Activated naive CD4-positive, alpha-beta T cell treated with anti-CD3 and anti-CD28 coated beads, Interleukin-2, amount 50 U/mL, for 16 hours (primary cell): ENCODE results near the gene RBM6.
"Not testable (repeated sequence)": the region's sequence is repeated elsewhere in the genome, so short reads cannot be mapped to it uniquely, and the experiment has no call there.

ENCODE experiments used
- DNase-seq: peaks from one replicate; pipeline ENCODE4 v3.0.0-alpha.2; 2020

Gene RBM6, protein sequence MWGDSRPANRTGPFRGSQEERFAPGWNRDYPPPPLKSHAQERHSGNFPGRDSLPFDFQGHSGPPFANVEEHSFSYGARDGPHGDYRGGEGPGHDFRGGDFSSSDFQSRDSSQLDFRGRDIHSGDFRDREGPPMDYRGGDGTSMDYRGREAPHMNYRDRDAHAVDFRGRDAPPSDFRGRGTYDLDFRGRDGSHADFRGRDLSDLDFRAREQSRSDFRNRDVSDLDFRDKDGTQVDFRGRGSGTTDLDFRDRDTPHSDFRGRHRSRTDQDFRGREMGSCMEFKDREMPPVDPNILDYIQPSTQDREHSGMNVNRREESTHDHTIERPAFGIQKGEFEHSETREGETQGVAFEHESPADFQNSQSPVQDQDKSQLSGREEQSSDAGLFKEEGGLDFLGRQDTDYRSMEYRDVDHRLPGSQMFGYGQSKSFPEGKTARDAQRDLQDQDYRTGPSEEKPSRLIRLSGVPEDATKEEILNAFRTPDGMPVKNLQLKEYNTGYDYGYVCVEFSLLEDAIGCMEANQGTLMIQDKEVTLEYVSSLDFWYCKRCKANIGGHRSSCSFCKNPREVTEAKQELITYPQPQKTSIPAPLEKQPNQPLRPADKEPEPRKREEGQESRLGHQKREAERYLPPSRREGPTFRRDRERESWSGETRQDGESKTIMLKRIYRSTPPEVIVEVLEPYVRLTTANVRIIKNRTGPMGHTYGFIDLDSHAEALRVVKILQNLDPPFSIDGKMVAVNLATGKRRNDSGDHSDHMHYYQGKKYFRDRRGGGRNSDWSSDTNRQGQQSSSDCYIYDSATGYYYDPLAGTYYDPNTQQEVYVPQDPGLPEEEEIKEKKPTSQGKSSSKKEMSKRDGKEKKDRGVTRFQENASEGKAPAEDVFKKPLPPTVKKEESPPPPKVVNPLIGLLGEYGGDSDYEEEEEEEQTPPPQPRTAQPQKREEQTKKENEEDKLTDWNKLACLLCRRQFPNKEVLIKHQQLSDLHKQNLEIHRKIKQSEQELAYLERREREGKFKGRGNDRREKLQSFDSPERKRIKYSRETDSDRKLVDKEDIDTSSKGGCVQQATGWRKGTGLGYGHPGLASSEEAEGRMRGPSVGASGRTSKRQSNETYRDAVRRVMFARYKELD

GRCh38 chr3:49939858-49940666 lies at the start of gene RBM6:
Gene RBM6, plus strand, starts transcription at chr3:49940150. Its CDS starts 22,492 bp downstream, at chr3:49962642.
- peak; percentile 95 for DNase-seq

GRCh38 chr3:49895791-49896190 lies 44.2 kb upstream of the RBM6 start:
- DNase-seq: no peak

- no peak for DNase-seq
These were observed 43.6 kb upstream of the RBM6 start for GRCh38 chr3:49896345-49896744.

- DNase-seq: no peak
These were observed 41.0 kb upstream of the RBM6 start for GRCh38 chr3:49898991-49899390.

- DNase-seq: no peak
These were observed 40.1 kb upstream of the RBM6 start for GRCh38 chr3:49899815-49900214.

GRCh38 chr3:49900491-49901153 lies 39.3 kb upstream of the RBM6 start:
- DNase-seq: no peak

DNA sequence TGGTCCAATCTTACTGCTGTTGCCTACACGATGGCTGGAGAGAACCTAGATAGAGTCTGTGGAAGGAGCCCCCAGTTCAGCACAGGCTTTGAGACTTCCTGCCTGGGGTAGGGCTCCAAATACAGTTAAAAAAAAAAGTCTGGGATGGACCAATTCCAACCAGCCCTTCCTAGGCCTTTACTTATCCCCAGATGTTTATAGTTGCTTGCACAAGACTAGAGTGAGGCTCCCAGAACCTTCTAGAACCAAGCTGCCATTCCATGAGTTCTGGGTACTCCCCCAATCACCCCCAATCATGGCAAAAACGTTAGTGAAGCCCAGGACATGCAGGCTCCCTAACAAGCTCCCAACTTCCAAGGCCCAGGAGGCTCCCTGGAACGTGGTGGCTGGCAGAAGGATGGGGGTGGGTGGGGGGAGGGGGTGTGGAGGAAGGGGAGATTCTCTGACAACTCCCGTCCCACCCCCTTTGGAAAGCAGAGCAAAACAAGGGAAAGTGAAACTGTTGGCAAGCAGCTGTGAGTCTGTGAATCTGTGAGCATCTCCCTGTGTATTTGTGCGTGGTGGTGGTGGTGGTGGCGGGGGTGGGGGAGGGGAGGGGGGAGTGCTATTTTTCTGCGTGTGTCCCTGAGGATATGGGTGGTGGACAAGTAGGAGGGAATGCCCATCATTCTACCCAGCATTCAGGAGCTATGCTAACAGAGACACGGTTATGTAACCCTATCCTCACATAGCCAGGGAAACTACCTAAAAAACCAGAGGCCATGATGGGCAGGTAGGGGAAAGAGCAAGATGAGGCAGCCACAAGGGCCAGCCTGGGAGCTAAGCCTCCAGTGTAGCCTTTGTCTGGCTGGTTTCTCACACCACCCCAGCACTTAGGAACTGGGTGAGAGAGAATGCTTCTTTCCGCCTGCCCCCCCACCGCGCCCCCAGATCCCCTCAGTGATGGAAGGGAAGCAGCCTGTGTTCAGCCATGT lies 38.3 kb upstream of the RBM6 start:
- no peak for DNase-seq

DNA sequence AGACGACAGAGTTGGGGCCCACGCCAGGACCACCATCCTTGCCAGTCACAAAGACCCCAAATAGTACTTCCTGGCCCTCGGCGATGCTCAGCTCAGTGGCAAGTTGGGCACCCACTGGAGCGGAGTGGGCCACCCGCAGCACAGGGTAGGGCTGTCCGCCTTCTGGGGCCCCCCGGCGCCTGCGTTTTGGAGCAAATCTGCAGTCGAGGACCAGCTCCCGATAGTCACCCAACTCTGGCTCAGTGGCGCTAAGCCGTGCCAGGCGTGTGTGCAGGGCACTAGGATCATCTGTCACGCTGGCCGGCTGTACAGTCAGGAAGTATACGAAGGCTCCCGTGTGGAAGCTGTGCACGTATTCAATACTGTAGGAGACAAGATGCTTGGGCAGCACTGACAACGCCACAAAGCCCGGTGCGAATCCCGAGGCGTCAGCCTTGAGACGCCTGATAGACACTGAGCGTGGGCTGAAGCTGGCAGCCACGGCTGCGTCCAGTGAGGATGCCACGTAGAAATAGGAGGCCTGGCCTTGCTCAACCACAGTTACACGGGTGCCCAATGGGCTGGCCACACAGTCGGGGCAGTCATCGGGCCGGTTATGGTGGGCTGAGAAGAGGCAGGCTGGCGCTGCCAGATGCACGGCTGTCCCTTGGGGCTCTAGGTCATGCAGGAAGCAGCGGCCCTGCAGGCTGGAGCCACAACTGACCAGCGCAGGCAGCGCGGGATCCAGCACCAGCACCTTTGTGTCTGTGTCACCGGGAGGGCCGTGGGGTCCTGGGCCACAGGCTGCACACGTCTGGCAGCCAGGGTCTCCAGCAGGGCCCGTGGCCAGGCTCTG lies 37.2 kb upstream of the RBM6 start:
- DNase-seq: no peak

DNA sequence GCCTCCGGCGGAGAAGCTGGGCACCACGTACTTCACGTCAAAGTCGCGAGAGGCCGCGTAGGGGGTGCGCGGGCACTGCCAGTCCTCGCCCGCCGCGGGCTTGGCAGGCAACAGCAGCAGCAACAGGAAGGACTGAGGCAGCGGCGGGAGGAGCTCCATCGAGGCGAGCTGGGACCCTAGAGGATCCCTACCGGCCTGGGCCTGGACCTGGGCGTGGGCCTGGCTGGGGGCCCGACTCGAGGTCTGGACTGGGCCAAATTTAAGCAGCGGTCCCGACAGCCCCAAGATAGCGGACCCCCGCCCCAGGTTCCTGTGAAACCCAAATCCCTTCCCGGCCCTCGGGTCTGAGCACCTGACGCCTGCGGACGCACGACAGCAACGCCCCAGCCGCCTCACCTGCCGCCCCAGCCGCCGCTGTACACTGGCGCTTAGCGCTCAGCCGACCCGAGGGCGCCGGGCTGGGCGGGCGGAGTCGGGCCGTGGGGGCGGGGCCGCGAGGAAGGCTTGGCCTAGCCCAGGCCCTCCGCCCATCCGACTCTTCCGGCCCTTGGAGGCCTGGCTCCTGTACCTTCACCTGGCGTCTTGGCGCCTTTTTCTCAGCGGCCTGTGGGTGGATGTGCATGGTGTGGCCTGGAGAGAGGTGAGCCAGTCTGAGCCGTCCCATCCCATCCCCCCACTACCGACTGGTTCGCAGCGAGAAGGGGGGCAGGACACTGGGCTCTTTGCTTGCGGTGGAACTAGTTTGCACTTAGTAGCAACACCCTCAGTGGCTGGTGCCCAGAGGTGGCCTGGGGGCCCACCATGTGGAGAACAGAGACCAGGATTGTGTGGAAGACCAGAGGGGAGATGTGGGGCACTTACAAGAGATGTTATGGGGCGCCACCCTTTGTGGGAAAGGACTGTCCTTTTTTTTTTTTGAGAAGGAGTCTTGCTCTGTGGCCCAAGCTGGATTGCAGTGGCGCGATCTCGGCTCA lies 36.2 kb upstream of the RBM6 start, which contains the start of gene MST1R:
Gene MST1R, minus strand, starts transcription at position 423 of the 974 bp plus-strand sequence. Its CDS starts 264 bp downstream, at position 159.
- peak; percentile 83 for DNase-seq

GRCh38 chr3:49904448-49904847 lies 35.5 kb upstream of the RBM6 start:
- DNase-seq: not testable (repeated sequence)

DNA sequence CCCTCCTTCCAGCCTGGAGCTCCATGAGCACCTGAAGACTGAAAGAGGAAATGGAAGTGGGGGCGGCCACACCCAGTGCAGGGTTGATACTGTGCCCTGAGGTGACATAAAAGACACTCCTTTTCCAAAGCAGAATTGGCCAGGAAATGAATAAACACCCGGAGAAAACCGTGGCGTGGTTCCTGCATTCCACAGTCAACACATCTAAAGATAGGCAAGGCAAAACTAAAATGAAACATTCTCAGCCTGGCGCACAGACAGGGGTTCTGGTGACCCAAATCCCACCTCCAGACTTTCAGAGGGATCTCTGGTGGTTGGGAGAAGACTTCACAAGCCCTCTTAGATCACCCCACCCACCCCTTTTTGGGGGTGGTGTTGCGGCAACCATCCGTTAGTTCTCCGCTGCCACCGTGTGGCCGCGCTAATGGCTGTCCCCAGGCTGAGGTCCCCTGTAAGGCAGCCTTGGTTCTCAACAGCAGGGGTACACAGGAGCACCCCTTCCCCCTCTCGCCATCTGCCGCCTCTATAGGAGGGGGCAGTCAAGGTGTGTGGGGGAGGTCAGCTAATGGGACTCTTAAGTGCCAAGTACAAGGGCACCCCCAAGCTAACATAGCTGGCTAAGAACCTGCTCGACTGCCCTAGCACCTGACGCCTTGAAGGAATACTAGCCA lies 33.7 kb upstream of the RBM6 start:
- DNase-seq: peak; percentile 59

DNA sequence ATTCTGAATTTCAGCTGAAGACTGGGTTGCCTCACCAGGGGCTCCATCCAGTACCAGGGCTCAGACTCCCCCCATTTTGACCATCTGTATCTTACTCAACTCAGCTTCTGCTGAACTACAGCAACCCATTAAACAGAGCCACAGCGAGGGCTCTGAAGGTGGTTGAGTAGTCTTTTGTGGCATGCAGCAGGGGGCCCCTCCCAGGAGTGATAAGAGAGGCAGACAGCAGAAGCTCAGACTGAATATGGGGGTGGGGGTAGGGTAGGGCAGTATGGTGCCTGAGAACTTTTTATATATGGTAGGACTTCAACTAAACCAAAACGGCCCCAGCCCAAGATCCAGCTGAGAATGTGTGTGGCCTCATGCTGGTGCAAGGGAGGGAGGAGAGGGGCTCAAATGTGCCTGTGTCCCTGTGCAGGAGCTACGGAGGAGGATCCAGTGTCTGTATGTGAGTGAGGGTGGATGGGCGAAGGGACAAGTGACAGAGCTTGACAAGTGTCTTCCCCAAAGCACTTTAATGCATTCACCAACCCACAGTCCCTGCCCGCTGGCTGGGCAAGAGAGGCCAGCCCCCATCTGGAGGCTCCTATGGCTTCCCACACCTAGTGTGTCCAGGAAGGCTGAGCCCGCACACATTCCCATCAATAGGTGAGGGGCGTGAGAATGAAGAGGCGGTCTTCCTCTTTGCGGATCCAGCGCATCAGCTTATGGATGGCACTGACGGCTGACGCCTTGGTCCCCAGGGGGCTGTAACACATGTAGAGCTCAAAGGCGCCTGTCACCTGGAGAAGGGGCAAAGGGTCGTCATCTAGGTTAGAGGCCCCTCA lies 31.4 kb upstream of the RBM6 start:
- no peak for DNase-seq

DNA sequence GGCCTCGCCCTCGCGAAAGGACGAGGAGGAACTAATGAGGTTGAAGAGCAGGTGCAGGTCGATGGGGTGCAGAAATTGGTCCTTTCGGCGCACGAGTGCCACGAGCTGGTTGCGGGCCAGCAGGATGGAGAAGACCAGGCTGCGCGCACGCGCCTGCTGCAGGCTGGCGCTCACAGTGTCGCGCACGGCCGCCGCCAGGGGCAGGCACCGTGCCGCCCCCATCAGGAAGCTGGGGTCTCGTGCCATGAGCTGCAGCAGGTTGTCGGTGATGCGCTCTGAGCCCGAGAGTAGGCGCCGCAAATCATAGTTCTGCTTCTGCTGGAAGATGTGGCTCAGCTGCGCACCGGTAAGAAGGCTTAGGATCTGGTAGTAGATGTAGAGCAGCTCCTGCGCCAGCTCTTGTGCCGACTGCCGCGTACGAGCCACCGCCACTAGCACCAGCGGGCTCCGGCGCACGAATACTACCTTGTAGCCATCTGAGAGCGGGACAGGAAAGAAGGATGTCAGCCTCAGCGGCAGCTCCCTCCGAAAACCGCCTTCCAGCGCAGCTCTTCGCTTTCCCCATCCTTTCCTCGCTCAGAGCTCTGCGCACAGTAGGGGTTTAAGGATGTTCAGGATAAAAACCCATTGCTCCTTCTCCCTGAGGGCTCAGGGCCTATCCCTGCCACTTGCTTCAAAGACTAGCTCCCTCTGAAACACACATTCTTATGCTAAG lies 29.4 kb upstream of the RBM6 start:
- no peak for DNase-seq

DNA sequence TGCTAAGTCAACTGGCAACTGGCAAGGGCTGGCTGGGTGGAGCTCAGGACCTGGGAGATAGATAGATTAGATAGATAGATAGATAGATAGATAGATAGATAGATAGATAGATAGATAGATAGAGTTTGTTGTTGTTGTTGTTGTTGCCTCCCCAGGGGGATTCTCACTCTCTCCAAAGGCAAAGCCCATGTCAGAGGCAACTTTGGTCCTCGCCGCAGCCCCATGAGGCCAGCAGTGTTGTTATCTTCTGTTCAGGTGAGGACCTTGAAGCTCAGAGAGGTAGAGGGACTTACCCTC lies 28.9 kb upstream of the RBM6 start:
- no peak for DNase-seq

DNA sequence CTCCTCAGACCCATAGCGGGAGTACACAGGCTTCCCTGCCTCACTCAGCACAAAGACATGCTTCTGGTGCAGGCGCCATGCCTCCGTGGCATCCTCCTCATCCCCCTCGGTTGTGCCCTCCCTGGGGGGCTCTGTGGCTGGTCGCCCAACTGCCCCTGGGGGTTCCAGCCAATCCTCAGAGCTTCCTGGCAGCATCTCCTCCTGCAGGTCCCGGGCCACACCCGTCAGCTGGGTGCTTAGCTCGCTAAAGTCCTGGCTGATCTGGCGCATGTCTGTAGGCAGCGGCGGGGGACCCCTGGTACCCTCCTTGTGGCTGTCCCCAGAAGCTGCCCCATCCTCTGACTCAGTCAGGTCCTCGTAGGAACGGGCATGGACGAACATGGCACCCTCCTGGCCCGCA lies 28.3 kb upstream of the RBM6 start:
- DNase-seq: no peak

DNA sequence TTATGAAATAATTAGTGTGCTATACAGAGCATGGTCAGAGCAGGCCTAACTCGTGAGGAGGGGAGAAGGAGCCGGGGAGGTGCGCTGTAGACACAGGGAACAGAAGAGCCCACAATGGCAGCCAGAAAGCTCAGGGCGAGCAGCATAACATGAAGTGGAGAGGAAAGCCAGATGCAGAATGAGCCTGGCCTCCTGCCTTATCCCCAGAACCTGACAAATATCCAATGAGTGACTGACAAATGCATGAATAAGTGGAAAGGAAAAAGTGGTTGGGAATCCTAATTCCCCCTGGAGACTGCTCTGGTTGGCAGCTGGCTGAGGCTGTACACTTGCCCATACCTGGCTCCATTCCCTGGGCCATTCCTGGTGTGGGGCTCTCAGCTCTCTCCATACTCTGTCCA lies 27.1 kb upstream of the RBM6 start:
- DNase-seq: no peak
